ENCODE measurements around the gene CNOT11. TPM values are rescaled to one million over a fixed set of nuclear protein-coding genes. Genes with fewer than 3 reads are reported as not detected.

CNOT11 gene
- total RNA-seq, 2 experiments from 2014 or later, result 39.4 to 46.8 TPM

DNA sequence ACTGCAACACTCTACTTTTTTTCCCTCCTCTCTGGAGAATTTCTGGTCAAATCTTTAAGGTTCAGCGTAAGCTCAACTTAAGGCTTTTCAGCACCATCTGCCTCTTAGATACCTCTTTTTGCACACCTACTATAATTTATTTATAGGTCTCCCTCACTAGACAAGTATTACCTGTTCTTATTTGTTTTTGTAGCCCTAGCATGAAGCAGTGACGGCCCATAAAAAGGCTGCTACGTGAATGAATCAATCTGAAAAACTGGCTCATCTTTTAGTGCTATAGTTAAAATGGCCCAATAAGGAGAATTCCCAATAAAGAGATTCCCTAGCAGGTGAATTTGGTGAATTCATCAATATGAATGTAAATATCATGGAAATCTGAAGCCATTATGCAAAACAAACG is 49.3 kb downstream of the CNOT11 start:
- ATAC-seq (ENCODE audit: poor library complexity) (no peak), DNase-seq (no peak)
- Mint-ChIP-seq H3K27me3 (no peaks in the 10 kb centered on the region), H3K9me3 (no peaks in the 10 kb centered on the region), H3K4me1 (ENCODE audit: low read depth) (peaks cover 98% of the 10 kb centered on the region), H3K36me3 (ENCODE audit: low read depth) (peaks cover 67% of the 10 kb centered on the region), H3K27ac (peak overlapping the region; percentile 75), H3K4me3 (peak overlapping the region; percentile 52)
- Histone ChIP-seq H3K9me3 (ENCODE audit: control insufficient read depth in 1 of 2, insufficient read depth in 1 of 2, low read length in 2 of 2) (no peaks in the 10 kb centered on the region), H3K36me3 (ENCODE audit: insufficient read depth, low read length) (peaks cover 37% of the 10 kb centered on the region), H3K27me3 (ENCODE audit: control insufficient read depth in 1 of 2, insufficient read depth in 2 of 2, low read length in 2 of 2) (no peaks in the 10 kb centered on the region), H3K4me3 (ENCODE audit: low read length) (no peak overlapping the region), H3K27ac (ENCODE audit: low read depth in 1 of 2, low read length in 2 of 2) (no peak overlapping the region), H3K4me1 (ENCODE audit: insufficient read depth, low read length) (peaks cover 81% of the 10 kb centered on the region)
- POLR2A ChIA-PET, result interaction anchor here (0.6 to 1.2 kb wide), 2 partner anchors 27 to 29 kb away, joined by 3 to 4 read pairs; no protein-coding TSS in a partner anchor
- CTCF ChIA-PET, result no interaction called here
- intact Hi-C loops (cut with DNase I, micrococcal nuclease), result no loop called here
- no peak for TF ChIP-seq CTCF (IDR thresholded peaks at IDR 0.05)

DNA sequence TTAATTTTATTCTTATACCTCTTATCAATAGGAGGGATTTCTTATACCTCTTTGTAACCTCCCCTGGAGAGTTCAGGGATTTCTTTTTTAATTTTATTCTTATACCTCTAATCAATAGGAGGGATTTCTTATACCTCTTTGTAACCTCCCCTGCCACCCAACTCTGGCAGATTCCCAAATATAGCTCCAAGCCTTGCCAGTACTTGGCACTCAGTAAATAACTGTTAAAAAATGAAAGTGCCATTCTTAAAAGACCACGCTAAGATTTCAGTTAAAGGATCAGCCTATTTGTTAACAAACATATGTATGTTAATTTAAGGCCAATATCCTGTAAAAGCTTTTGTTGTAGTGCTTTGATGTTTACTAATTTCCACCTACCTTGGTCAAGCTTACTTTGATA is 51.0 kb downstream of the CNOT11 start:
- Mint-ChIP-seq H3K27ac (peak overlapping the region; percentile 96), H3K9me3 (no peaks in the 10 kb centered on the region), H3K36me3 (ENCODE audit: low read depth) (peaks cover 70% of the 10 kb centered on the region), H3K4me3 (peak overlapping the region; percentile 98), H3K27me3 (no peaks in the 10 kb centered on the region), H3K4me1 (ENCODE audit: low read depth) (peaks cover 85% of the 10 kb centered on the region)
- DNase-seq (no peak), ATAC-seq (ENCODE audit: poor library complexity) (no peak)
- TF ChIP-seq CTCF (IDR thresholded peaks at IDR 0.05), result no peak
- Histone ChIP-seq H3K27ac (ENCODE audit: low read depth in 1 of 2, low read length in 2 of 2) (no peak overlapping the region), H3K4me3 (ENCODE audit: low read length) (no peak overlapping the region), H3K9me3 (ENCODE audit: control insufficient read depth in 1 of 2, insufficient read depth in 1 of 2, low read length in 2 of 2) (no peaks in the 10 kb centered on the region), H3K4me1 (ENCODE audit: insufficient read depth, low read length) (peaks cover 69% of the 10 kb centered on the region), H3K27me3 (ENCODE audit: control insufficient read depth in 1 of 2, insufficient read depth in 2 of 2, low read length in 2 of 2) (no peaks in the 10 kb centered on the region), H3K36me3 (ENCODE audit: insufficient read depth, low read length) (peaks cover 37% of the 10 kb centered on the region)
- CTCF ChIA-PET, result interaction anchor here (1.2 kb wide), 1 partner anchor 38 kb away, joined by 3 read pairs; no protein-coding TSS in a partner anchor
- POLR2A ChIA-PET, result interaction anchor here (1.9 kb wide), 1 partner anchor 25 kb away, joined by 8 read pairs; no protein-coding TSS in a partner anchor
- intact Hi-C loops (cut with DNase I, micrococcal nuclease), result loop anchor here in 1 of 2 experiments (2.0 kb wide), 1 partner anchor 45 kb away; no protein-coding TSS in a partner anchor

- peak overlapping the region in 1 of 2 donors; percentile 95 for H3K27ac ChIP-seq (ENCODE audit: low read depth in 1 of 2, low read length in 2 of 2)
- H3K36me3 ChIP-seq (ENCODE audit: insufficient read depth, low read length), result peaks cover 31% of the 10 kb centered on the region
- DNase-seq, result no peak
- no peaks in the 10 kb centered on the region for H3K27me3 ChIP-seq (ENCODE audit: control insufficient read depth in 1 of 2, insufficient read depth in 2 of 2, low read length in 2 of 2)
- no peak for TF ChIP-seq CTCF (IDR thresholded peaks at IDR 0.05)
- POLR2A ChIA-PET, result interaction anchor here (1.5 to 3.0 kb wide), 2 partner anchors 25 to 28 kb away, joined by 3 to 47 read pairs; no protein-coding TSS in a partner anchor
- intact Hi-C loops (cut with DNase I, micrococcal nuclease), result loop anchor here (2.0 to 5.0 kb wide), 4 partner anchors 33 to 392 kb away; partner anchors contain the start of gene MAP4K4 (in 1 of the 2)
- Mint-ChIP-seq H3K9me3 (no peaks in the 10 kb centered on the region), H3K27me3 (no peaks in the 10 kb centered on the region), H3K36me3 (ENCODE audit: low read depth) (peaks cover 60% of the 10 kb centered on the region), H3K4me3 (peak overlapping the region; percentile 98), H3K27ac (peak overlapping the region; percentile 96), H3K4me1 (ENCODE audit: low read depth) (peaks cover 84% of the 10 kb centered on the region)
- peak overlapping the region; percentile 90 for H3K4me3 ChIP-seq (ENCODE audit: low read length)
- CTCF ChIA-PET, result interaction anchor here (0.6 to 1.3 kb wide), 2 partner anchors 52 to 85 kb away, joined by 3 read pairs; partner anchors contain the start of gene CNOT11
- ATAC-seq (ENCODE audit: poor library complexity), result no peak
- H3K4me1 ChIP-seq (ENCODE audit: insufficient read depth, low read length), result peaks cover 68% of the 10 kb centered on the region
- H3K9me3 ChIP-seq (ENCODE audit: control insufficient read depth in 1 of 2, insufficient read depth in 1 of 2, low read length in 2 of 2), result no peaks in the 10 kb centered on the region
Observed at GRCh38 chr2:101305035-101305434, 52.3 kb downstream of the CNOT11 start.
